Skeletal muscle tissue (tissue), 5 donors: Measurements from ENCODE around the gene RXFP4. TPM values are rescaled to one million over a fixed set of nuclear protein-coding genes. Genes with fewer than 3 reads are reported as not detected.
"Not testable (repeated sequence)": the region's sequence is repeated elsewhere in the genome, so short reads cannot be mapped to it uniquely, and the experiment has no call there.

Source experiments
- H3K27ac ChIP-seq: one replicate; pipeline ENCODE4 v1.7.0; 2013; ENCODE audit warnings: mild to moderate bottlenecking, low read depth, low read length, inconsistent platforms
- H3K27me3 ChIP-seq, 3 donors: one replicate each; pipeline ENCODE4 v1.7.0; 2013; ENCODE audit warnings: low read length in 3 of 3; ENCODE audit not compliant: control insufficient read depth in 3 of 3, insufficient read depth in 3 of 3
- H3K36me3 ChIP-seq, 3 donors: one replicate each; pipeline ENCODE4 v1.7.0; 2013; ENCODE audit warnings: low read length in 3 of 3; ENCODE audit not compliant: control insufficient read depth in 3 of 3, insufficient read depth in 3 of 3
- H3K4me1 ChIP-seq, 3 donors: one replicate each; pipeline ENCODE4 v1.7.0; 2013; ENCODE audit warnings: low read length in 3 of 3, mild to moderate bottlenecking in 3 of 3; ENCODE audit not compliant: control insufficient read depth in 3 of 3, insufficient read depth in 3 of 3
- H3K4me3 ChIP-seq, 3 donors: one replicate each; pipeline ENCODE4 v1.7.0; 2013; ENCODE audit warnings: low read length in 3 of 3
- H3K9ac ChIP-seq, 3 donors: one replicate each; pipeline ENCODE4 v1.7.0; 2013; ENCODE audit warnings: low read length in 3 of 3, mild to moderate bottlenecking in 3 of 3, moderate library complexity in 2 of 3, low read depth in 1 of 3
- H3K9me3 ChIP-seq, 3 donors: one replicate each; pipeline ENCODE4 v1.7.0; 2013; ENCODE audit warnings: low read length in 3 of 3; ENCODE audit not compliant: control insufficient read depth in 3 of 3
- small RNA-seq: library from RNA; depleted of rRNA; stranded (forward); fragments of <200 nt; gene quantifications from one replicate; pipeline ENCODE3, GENCODE V24; 2014
- total RNA-seq: library from RNA; depleted of rRNA; stranded (reverse); fragments of >200 nt; gene quantifications from one replicate; pipeline ENCODE4 v1.2.3, GENCODE V29; 2014
- donor health status: Osteomylitis.

The RXFP4 gene
- total RNA-seq, 1 donor from 2014 or later, result not detected

DNA sequence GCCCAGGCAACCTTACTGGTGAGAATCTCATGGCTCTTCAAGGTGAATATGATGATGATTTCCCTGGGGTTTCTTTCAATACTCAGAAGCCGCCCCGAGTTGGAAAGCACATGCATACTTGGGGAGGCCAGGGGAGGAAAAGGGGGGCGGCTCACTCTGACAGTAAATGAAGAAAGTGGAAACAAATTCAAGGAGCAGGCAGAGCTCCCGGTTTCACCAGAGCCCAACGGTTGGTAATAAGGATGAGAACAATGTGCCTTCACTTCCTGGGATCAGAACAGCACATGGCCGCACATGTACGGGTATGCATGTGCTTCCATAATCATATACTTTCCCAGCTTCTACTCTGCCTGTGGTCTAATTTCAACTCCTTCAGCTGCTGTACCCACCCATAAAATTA lies 40.7 kb downstream of the RXFP4 start:
- H3K27ac ChIP-seq, result peak overlapping the region; percentile 99
- H3K36me3 ChIP-seq, result peaks cover 0 to 3% (median 0%) of the 10 kb centered on the region in 3 donors
- H3K9ac ChIP-seq, result peak overlapping the region in 1 of 3 donors; percentile 20
- no peaks in the 10 kb centered on the region for H3K27me3 ChIP-seq
- H3K4me1 ChIP-seq, result peaks cover 55 to 58% (median 55%) of the 10 kb centered on the region in 3 donors
- H3K9me3 ChIP-seq, result no peaks in the 10 kb centered on the region
- peak overlapping the region in 2 of 3 donors; percentile 31 to 57 for H3K4me3 ChIP-seq

DNA sequence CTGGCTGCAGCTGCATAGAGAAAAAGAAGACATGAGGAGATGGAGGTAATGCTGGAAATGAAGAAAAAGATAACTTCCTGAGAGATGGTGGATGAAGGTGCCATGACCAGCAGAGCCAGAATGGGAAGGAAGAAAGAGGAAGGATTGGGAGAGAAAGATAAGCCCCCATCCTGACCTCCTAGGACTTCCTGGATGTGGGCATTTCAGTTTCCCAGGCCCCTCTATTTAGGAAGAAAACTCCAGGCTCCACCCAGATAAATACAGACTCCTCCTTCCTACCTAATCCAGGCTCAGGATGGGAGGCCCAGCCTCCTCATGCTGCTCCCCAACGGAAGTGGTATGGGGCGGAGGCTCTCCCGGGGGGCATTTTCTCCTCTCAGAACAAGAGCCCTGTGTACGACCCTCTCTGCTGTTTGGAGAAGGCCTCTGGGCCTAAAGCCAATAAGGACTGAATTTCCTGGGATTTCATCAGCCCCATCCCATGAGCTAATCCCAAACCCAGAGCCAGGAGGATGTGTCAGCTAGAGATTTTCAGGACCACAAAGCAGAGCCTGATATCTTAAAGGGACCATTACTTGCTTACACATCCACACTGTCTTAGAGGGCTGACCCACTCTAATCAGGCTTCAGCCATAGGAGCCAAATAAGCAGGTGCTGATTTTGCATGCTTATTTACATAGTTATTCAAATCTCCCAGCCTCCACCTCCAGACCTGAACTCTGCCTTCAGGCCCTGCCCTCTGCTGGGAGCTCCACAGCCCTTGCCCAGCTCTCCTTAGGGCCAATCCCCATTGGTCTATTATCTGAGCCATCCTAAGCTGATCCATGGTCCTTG lies 42.0 kb downstream of the RXFP4 start:
- Histone ChIP-seq H3K27ac (peak overlapping the region; percentile 56), H3K27me3 (no peaks in the 10 kb centered on the region), H3K9ac (peak overlapping the region; percentile 2 to 70 (median 14)), H3K36me3 (peaks cover 0 to 3% (median 0%) of the 10 kb centered on the region in 3 donors), H3K4me3 (peak overlapping the region in 2 of 3 donors; percentile 24 to 57), H3K4me1 (peaks cover 49 to 52% (median 52%) of the 10 kb centered on the region in 3 donors), H3K9me3 (no peaks in the 10 kb centered on the region)

DNA sequence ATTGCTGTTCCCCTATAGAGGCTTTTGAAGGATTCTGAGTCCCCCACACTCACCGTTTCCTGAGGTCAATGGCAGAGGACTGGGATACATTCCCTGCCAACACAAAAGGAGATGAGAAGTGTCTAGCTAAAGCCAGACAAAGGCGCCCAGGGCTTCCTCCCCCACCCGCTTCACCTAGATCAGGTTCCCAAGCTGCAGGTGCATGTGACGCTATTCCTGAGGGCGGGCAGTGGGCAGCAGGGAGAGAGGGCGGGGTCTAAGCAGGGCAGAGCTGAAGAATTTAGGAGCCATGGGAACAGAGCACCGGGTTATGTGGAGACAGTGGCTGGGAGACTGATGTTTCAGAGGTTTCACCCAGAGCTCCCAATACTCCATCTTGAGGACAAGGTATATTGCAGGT lies 42.9 kb downstream of the RXFP4 start:
- peaks cover 46 to 53% (median 51%) of the 10 kb centered on the region in 3 donors for H3K4me1 ChIP-seq

DNA sequence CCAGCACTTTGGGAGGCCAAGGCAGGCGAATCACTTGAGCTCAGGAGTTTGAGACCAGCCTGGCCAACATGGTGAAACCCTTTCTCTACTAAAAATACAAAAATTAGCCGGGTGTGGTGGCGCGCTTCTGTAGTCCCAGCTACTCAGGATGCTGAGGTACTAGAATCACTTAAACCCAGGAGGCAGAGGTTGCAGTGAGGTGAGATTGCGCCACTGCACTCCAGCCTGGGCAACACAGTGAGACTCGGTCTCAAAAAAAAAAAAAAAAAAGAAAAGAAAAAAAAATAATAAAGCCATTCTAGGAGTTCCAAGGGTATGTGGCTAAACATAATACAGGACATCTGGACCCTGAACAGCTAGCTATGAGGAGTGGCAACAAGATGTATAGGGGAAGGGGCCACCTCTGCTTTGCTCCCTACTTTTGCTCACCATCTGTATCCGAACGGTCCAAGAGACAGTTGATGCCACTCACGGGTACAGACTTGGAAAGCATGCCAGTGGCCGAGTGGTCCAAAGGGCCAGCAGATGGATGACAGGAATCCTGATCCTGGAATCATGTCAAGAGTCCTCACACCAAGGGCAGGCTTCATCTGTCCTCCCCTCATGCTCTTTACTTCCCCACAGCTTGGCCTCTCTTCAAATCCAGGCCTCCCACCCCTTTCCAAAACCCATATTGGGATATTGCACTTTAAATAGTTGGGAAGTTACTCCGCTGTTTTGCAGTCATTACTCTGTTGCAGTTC lies 43.6 kb downstream of the RXFP4 start:
- H3K27me3 ChIP-seq, H3K9ac ChIP-seq, H3K27ac ChIP-seq, H3K4me3 ChIP-seq, H3K36me3 ChIP-seq, H3K9me3 ChIP-seq: not testable (repeated sequence)
- H3K4me1 ChIP-seq, result peaks cover 43 to 48% (median 47%) of the 10 kb centered on the region in 3 donors

More for the DNA sequence above, 42.9 kb downstream of the RXFP4 start:
- Histone ChIP-seq H3K36me3 (peaks cover 0 to 3% (median 0%) of the 10 kb centered on the region in 3 donors), H3K27ac (peak overlapping the region; percentile 30), H3K9ac (no peak overlapping the region), H3K4me3 (no peak overlapping the region), H3K27me3 (no peaks in the 10 kb centered on the region), H3K9me3 (no peaks in the 10 kb centered on the region)

DNA sequence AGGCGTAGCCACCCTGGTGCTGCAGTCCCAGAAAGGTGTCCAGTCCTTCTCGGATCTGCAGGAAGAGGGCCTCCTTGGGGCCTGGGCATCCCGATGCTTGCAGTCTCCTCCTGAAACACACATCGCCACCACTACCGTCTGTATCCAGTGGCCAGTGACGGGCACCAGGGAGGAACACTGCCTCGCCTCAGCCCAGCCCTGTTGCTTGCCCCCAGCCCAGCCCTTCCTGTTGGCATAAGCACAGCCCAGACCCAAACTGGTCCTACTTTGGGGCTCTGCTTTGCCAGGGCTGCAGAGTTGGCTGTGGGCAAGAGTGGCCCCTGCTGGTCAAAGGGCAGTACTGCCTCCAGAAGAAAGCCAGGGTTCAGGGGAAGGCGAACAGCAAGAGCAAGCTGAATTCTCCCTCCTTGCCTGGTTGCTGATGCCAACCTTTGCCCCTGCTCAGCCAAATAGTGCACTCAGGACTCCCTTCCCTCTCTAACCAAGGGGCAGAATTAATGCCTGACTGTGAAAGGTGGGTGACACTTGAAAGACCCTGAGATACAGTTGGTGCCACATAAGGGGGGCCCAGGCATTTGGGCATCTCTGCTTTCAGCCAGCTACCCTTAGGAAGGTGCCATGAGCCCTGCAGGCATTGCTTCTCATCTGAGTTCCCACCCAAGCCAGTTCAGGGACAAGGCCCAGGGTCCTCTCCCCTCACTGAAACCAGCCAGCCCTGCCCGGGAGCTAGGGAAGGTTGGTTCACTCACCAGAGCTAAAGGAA lies 48.0 kb downstream of the RXFP4 start:
- H3K36me3 ChIP-seq, result no peaks in the 10 kb centered on the region
- peaks cover 9 to 11% (median 9%) of the 10 kb centered on the region in 3 donors for H3K4me1 ChIP-seq
- H3K4me3 ChIP-seq, result peak overlapping the region; percentile 68 to 79 (median 71)
- H3K9me3 ChIP-seq, result no peaks in the 10 kb centered on the region
- H3K27ac ChIP-seq, result no peak overlapping the region
- no peaks in the 10 kb centered on the region for H3K27me3 ChIP-seq
- H3K9ac ChIP-seq, result peak overlapping the region; percentile 52 to 70 (median 68)

DNA sequence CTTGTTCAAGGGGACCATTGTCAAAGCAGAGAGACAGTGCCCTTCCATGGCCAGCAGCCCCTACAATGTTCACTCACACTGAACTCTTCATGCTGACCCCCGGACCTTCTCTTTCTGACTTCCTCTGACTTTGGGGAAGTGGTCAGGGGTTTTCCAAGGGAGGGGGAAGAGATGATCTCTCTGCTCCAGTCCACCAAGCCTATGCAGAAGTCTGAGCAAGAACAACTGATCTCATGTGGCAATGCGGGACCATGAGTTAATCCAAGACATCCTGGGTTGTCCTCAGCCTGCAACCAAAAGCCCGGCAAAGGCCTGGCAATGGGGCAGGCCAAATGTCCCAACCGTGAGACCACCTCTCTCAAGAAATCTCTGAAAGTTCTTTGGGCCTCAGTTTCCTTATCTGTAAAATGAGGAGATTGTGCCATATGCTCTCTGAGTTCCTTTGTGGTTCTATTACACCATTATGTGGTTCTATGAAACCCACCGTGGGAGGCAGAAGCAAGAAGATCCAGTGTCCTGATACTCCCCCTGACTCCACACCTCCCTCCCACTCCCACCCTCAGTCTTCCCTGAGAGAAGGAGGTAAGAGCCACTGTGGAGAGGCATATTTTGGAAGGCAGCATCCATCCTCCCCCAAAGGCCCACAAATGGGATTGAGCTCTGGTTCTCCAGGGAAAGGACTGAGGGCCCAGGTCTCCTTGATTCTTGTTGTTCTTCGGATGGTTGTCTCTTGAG lies 48.7 kb downstream of the RXFP4 start:
- H3K9me3 ChIP-seq, result no peaks in the 10 kb centered on the region
- no peak overlapping the region for H3K27ac ChIP-seq
- H3K4me1 ChIP-seq, result peaks cover 9% of the 10 kb centered on the region in 3 donors
- H3K4me3 ChIP-seq, result no peak overlapping the region
- H3K9ac ChIP-seq, result peak overlapping the region in 1 of 3 donors; percentile 68
- H3K36me3 ChIP-seq, result no peaks in the 10 kb centered on the region
- no peaks in the 10 kb centered on the region for H3K27me3 ChIP-seq

Small RNAs within 50 kb of the gene (small RNA-seq; reads per million reads assigned to genes)
- gene MIR6738, result not detected
- not detected for gene RF00015
- not detected for gene SCARNA4
- gene SNORA80E, result 27.1 reads per million, percentile 94 among the genes with 10 or more reads in this experiment

Other genes with a start within 250 kb of the RXFP4 start
- 32.9 TPM for gene GON4L, start 84.4 kb upstream of the RXFP4 start, total RNA-seq
- 10.4 TPM for gene SYT11, start 82.1 kb upstream of the RXFP4 start, total RNA-seq
- 21.4 TPM for gene RIT1, start 30.3 kb upstream of the RXFP4 start, total RNA-seq
- gene KHDC4, start 7.2 kb upstream of the RXFP4 start, total RNA-seq, result 26.6 TPM
- 135 TPM for gene ARHGEF2, start 36.9 kb downstream of the RXFP4 start, total RNA-seq
- gene SSR2, start 79.3 kb downstream of the RXFP4 start, total RNA-seq, result 276 TPM
- gene UBQLN4, start 112.2 kb downstream of the RXFP4 start, total RNA-seq, result 15.7 TPM
- 35.0 TPM for gene LAMTOR2, start 113.1 kb downstream of the RXFP4 start, total RNA-seq
- gene RAB25, start 119.5 kb downstream of the RXFP4 start, total RNA-seq, result not detected
- 6.8 TPM for gene MEX3A, start 140.8 kb downstream of the RXFP4 start, total RNA-seq
- 399 TPM for gene LMNA, start 173.1 kb downstream of the RXFP4 start, total RNA-seq
- 4.2 TPM for gene SEMA4A, start 211.9 kb downstream of the RXFP4 start, total RNA-seq